T-cell (primary cell): ENCODE data around the gene FOXI2. TPM values are rescaled to one million over a fixed set of nuclear protein-coding genes. Genes with fewer than 3 reads are reported as not detected.

Experiments
- ATAC-seq, 4 experiments: fragments of 200-7000 bp in 3 of 4; fragments of 150-1000 bp in 1 of 4; cut with Tn5 transposase; replicated peaks in 1 of 4; 1 replicate in 3 of 4; 2 replicates in 1 of 4; pipeline ENCODE4 v1.10.0; 2021; ENCODE audit warnings: moderate library complexity in 3 of 4, mild to moderate bottlenecking in 2 of 4, moderate number of reproducible peaks in 1 of 4
- CTCF ChIA-PET, 2 donors: fragments of 300-600 bp; sonication (Branson Sonifier 250); formaldehyde crosslinking; loops; one replicate each; lab custom pipeline; 2022; ENCODE audit warnings: antibody characterized with exemption in 2 of 2; lab: Charles Lee
- POLR2A ChIA-PET, 2 donors: fragments of 300-600 bp; sonication (Branson Sonifier 250); formaldehyde crosslinking; loops; one replicate each; lab custom pipeline; 2022; ENCODE audit warnings: antibody characterized with exemption in 2 of 2; lab: Charles Lee
- DNase-seq, 35 experiments: peaks; one replicate each; pipeline versions ENCODE4 v3.0.0 to v3.0.0-alpha.2; 2013 to 2023
- H3K27ac ChIP-seq: one replicate; pipeline ENCODE4 v1.5.1; 2013; ENCODE audit warnings: low read length
- H3K27me3 ChIP-seq, 2 experiments: replicated peaks in 1 of 2; 1 replicate in 1 of 2; 2 replicates in 1 of 2; pipeline versions ENCODE4 v1.6.1 to v1.7.0; 2013; ENCODE audit warnings: low read length in 1 of 2, mixed read lengths in 1 of 2; ENCODE audit not compliant: control insufficient read depth in 2 of 2, insufficient read depth in 2 of 2; ENCODE audit errors: extremely low read depth in 1 of 2
- H3K36me3 ChIP-seq, 2 donors: 1 replicate in 1 of 2; 2 replicates in 1 of 2; pipeline versions ENCODE4 v1.6.1 to v1.7.0; 2013; ENCODE audit warnings: low read length in 1 of 2; ENCODE audit not compliant: control insufficient read depth in 2 of 2, insufficient read depth in 1 of 2; ENCODE audit errors: extremely low read depth in 1 of 2
- H3K4me1 ChIP-seq, 2 experiments: 1 replicate in 1 of 2; 2 replicates in 1 of 2; pipeline versions ENCODE4 v1.6.1 to v1.7.0; 2013; ENCODE audit warnings: low read length in 2 of 2, mixed read lengths in 1 of 2; ENCODE audit not compliant: insufficient read depth in 2 of 2, control insufficient read depth in 1 of 2; ENCODE audit errors: extremely low read depth in 1 of 2
- H3K4me3 ChIP-seq, 2 donors: 1 replicate in 1 of 2; 2 replicates in 1 of 2; pipeline versions ENCODE4 v1.5.1 to v1.7.0; 2013; ENCODE audit warnings: mild to moderate bottlenecking in 2 of 2, low read length in 1 of 2, moderate library complexity in 1 of 2; ENCODE audit not compliant: control insufficient read depth in 1 of 2; ENCODE audit errors: extremely low read depth in 1 of 2
- H3K9me3 ChIP-seq: 2 replicates; pipeline ENCODE4 v1.7.0; 2013
- H3K27ac Mint-ChIP-seq, 2 donors: one replicate each; pipeline ENCODE4 v1.8.0; 2020 to 2021; ENCODE audit warnings: mild to moderate bottlenecking in 2 of 2, mixed read lengths in 2 of 2
- H3K27me3 Mint-ChIP-seq, 2 donors: one replicate each; pipeline ENCODE4 v1.8.0; 2021 to 2022; ENCODE audit warnings: mixed read lengths in 2 of 2
- H3K36me3 Mint-ChIP-seq: one replicate; pipeline ENCODE4 v1.8.0; 2021; ENCODE audit warnings: mixed read lengths
- H3K4me1 Mint-ChIP-seq, 3 donors: one replicate each; pipeline ENCODE4 v1.8.0; 2020 to 2022; ENCODE audit warnings: mixed read lengths in 3 of 3, mild to moderate bottlenecking in 1 of 3
- H3K4me3 Mint-ChIP-seq, 3 donors: one replicate each; pipeline ENCODE4 v1.8.0; 2020 to 2022; ENCODE audit warnings: mild to moderate bottlenecking in 3 of 3, mixed read lengths in 3 of 3, moderate library complexity in 3 of 3
- H3K9me3 Mint-ChIP-seq, 3 donors: one replicate each; pipeline ENCODE4 v1.8.0; 2020 to 2022; ENCODE audit warnings: mixed read lengths in 3 of 3
- WGBS: methylation state at CpG from one replicate; pipeline ENCODE4 v1.1.5; 2013; ENCODE audit warnings: missing lambda C conversion rate; ENCODE audit not compliant: insufficient coverage; 5-methylcytosine and 5-hydroxymethylcytosine counted together
- total RNA-seq, 35 experiments: library from RNA in 6 of 35; stranded (reverse) in 6 of 35; fragments of 120-200 nt in 1 of 35; gene quantifications; one replicate each; pipeline versions ENCODE4 v1.2.1 to v1.2.4 and lab custom pipeline; 2013 to 2026

Gene FOXI2
- total RNA-seq, 5 donors from 2014 or later (not counting 1 experiment from before 2014, with no cell fraction given), result not detected

- Mint-ChIP-seq H3K9me3 (peaks cover 0 to 5% (median 4%) of the 10 kb centered on the region in 3 donors), H3K27ac (no peak overlapping the region), H3K36me3 (no peaks in the 10 kb centered on the region), H3K4me3 (no peak overlapping the region), H3K4me1 (no peaks in the 10 kb centered on the region), H3K27me3 (peaks cover 18 to 26% of the 10 kb centered on the region in 2 donors)
- ATAC-seq (no peak), DNase-seq (no peak)
- ChIA-PET CTCF (no interaction called here), POLR2A (no interaction called here)
- no peaks in the 10 kb centered on the region for H3K4me1 ChIP-seq
- H3K36me3 ChIP-seq, result no peaks in the 10 kb centered on the region
- H3K27me3 ChIP-seq, result peaks cover 0 to 11% of the 10 kb centered on the region in 2 experiments
- no peak overlapping the region for H3K4me3 ChIP-seq
- H3K27ac ChIP-seq, result no peak overlapping the region
- H3K9me3 ChIP-seq, result no peaks in the 10 kb centered on the region
- WGBS, result 65% methylated on average over 5 of the region's 8 CpGs
Observed at GRCh38 chr10:127699311-127699710, 37.7 kb upstream of the FOXI2 start.

GRCh38 chr10:127702271-127702670 lies 34.7 kb upstream of the FOXI2 start:
- Mint-ChIP-seq H3K9me3 (peaks cover 3 to 5% (median 4%) of the 10 kb centered on the region in 3 donors), H3K4me1 (no peaks in the 10 kb centered on the region), H3K27ac (no peak overlapping the region), H3K36me3 (no peaks in the 10 kb centered on the region), H3K27me3 (peaks cover 18 to 27% of the 10 kb centered on the region in 2 donors), H3K4me3 (no peak overlapping the region)
- ChIA-PET POLR2A (no interaction called here), CTCF (no interaction called here)
- H3K9me3 ChIP-seq, result no peaks in the 10 kb centered on the region
- no peak overlapping the region for H3K4me3 ChIP-seq
- DNase-seq (no peak), ATAC-seq (no peak)
- no peak overlapping the region for H3K27ac ChIP-seq
- no peaks in the 10 kb centered on the region for H3K4me1 ChIP-seq
- WGBS, result 89% methylated on average over 3 of the region's 4 CpGs
- H3K36me3 ChIP-seq, result no peaks in the 10 kb centered on the region
- H3K27me3 ChIP-seq, result peaks cover 0 to 6% of the 10 kb centered on the region in 2 experiments

- Mint-ChIP-seq H3K9me3 (peaks cover 0 to under 1% (median 0%) of the 10 kb centered on the region in 3 donors), H3K27me3 (peaks cover 3 to 7% of the 10 kb centered on the region in 2 donors), H3K27ac (no peak overlapping the region), H3K36me3 (no peaks in the 10 kb centered on the region), H3K4me1 (no peaks in the 10 kb centered on the region), H3K4me3 (no peak overlapping the region)
- ChIA-PET POLR2A (no interaction called here), CTCF (interaction anchor here (1.0 to 1.3 kb wide), 2 partner anchors 139 kb away, joined by 5 to 6 read pairs; no protein-coding TSS in a partner anchor)
- Histone ChIP-seq H3K4me3 (no peak overlapping the region), H3K27ac (no peak overlapping the region), H3K4me1 (no peaks in the 10 kb centered on the region), H3K36me3 (no peaks in the 10 kb centered on the region), H3K27me3 (peaks cover 0 to 10% of the 10 kb centered on the region in 2 experiments), H3K9me3 (no peaks in the 10 kb centered on the region)
- ATAC-seq (no peak), DNase-seq (no peak)
- WGBS, result no CpG with 5 or more reads among the region's 6 CpGs
Observed at GRCh38 chr10:127715249-127715648, 21.7 kb upstream of the FOXI2 start.

- Mint-ChIP-seq H3K36me3 (no peaks in the 10 kb centered on the region), H3K27me3 (peaks cover 3 to 7% of the 10 kb centered on the region in 2 donors), H3K4me3 (no peak overlapping the region), H3K27ac (no peak overlapping the region), H3K4me1 (no peaks in the 10 kb centered on the region), H3K9me3 (no peaks in the 10 kb centered on the region)
- ChIA-PET POLR2A (no interaction called here), CTCF (interaction anchor here (1.0 to 1.3 kb wide), 2 partner anchors 138 to 139 kb away, joined by 5 to 6 read pairs; no protein-coding TSS in a partner anchor)
- H3K4me3 ChIP-seq, result no peak overlapping the region
- ATAC-seq (no peak), DNase-seq (peak in 1 of 35 experiments; percentile 16)
- no peaks in the 10 kb centered on the region for H3K9me3 ChIP-seq
- H3K4me1 ChIP-seq, result no peaks in the 10 kb centered on the region
- peaks cover 0 to 15% of the 10 kb centered on the region in 2 experiments for H3K27me3 ChIP-seq
- no peaks in the 10 kb centered on the region for H3K36me3 ChIP-seq
- H3K27ac ChIP-seq, result no peak overlapping the region
- WGBS, result 43% methylated on average over 1 of the region's 3 CpGs
Observed at GRCh38 chr10:127715782-127716378, 21.1 kb upstream of the FOXI2 start.

- WGBS, result no CpG with 5 or more reads among the region's 4 CpGs
- ATAC-seq (no peak), DNase-seq (no peak)
- peaks cover 0 to 3% (median 0%) of the 10 kb centered on the region in 3 donors for H3K9me3 Mint-ChIP-seq
- no peaks in the 10 kb centered on the region for H3K4me1 ChIP-seq
- H3K27me3 Mint-ChIP-seq, result peaks cover 10 to 17% of the 10 kb centered on the region in 2 donors
- ChIA-PET CTCF (no interaction called here), POLR2A (no interaction called here)
- H3K4me1 Mint-ChIP-seq, result no peaks in the 10 kb centered on the region
- no peaks in the 10 kb centered on the region for H3K36me3 Mint-ChIP-seq
- H3K27ac Mint-ChIP-seq, result no peak overlapping the region
- H3K9me3 ChIP-seq, result no peaks in the 10 kb centered on the region
- H3K27me3 ChIP-seq, result peaks cover 0 to 16% of the 10 kb centered on the region in 2 experiments
- no peak overlapping the region for H3K4me3 ChIP-seq
- H3K27ac ChIP-seq, result no peak overlapping the region
- no peak overlapping the region for H3K4me3 Mint-ChIP-seq
- H3K36me3 ChIP-seq, result no peaks in the 10 kb centered on the region
Observed at GRCh38 chr10:127720142-127720541, 16.8 kb upstream of the FOXI2 start.

GRCh38 chr10:127720903-127721302 lies 16.1 kb upstream of the FOXI2 start:
- no peak overlapping the region for H3K4me3 Mint-ChIP-seq
- H3K27ac ChIP-seq, result no peak overlapping the region
- no peaks in the 10 kb centered on the region for H3K36me3 Mint-ChIP-seq
- no peak overlapping the region for H3K27ac Mint-ChIP-seq
- no peak overlapping the region for H3K4me3 ChIP-seq
- H3K36me3 ChIP-seq, result no peaks in the 10 kb centered on the region
- H3K27me3 ChIP-seq, result peaks cover 0 to 14% of the 10 kb centered on the region in 2 experiments
- 58% methylated on average over 3 of the region's 3 CpGs for WGBS
- POLR2A ChIA-PET, result no interaction called here
- ATAC-seq (no peak), DNase-seq (no peak)
- CTCF ChIA-PET, result no interaction called here
- H3K9me3 ChIP-seq, result no peaks in the 10 kb centered on the region
- no peaks in the 10 kb centered on the region for H3K4me1 ChIP-seq
- H3K27me3 Mint-ChIP-seq, result peaks cover 12 to 17% of the 10 kb centered on the region in 2 donors
- peaks cover 0 to 3% (median 0%) of the 10 kb centered on the region in 3 donors for H3K9me3 Mint-ChIP-seq
- H3K4me1 Mint-ChIP-seq, result no peaks in the 10 kb centered on the region
